ENCODE data around the gene AFAP1. TPM values are rescaled to one million over a fixed set of nuclear protein-coding genes. Genes with fewer than 3 reads are reported as not detected.

AFAP1 gene
- total and polyA plus RNA-seq, 2 of the 8 experiments (the other 6 are each of a cell fraction or from before 2014, with no cell fraction given), result 3.6 to 18.2 TPM

DNA sequence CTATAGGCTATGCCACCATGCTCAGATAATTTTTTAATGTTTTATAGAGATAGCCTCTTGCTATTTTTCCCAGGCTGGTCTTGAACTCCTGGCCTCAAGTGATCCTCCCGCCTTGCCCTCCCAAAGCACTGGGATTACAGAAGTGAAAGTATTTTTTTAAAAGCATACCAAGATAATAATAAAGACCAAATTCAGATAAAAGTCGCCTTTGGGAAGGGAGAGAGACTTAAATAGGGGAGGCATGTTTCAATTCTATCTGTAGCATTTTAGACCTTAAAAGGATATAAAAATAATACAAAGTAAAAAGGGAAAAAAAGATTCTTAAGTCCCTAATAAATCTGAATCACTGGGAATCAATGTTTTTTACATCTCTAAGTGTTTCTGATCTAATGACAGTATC, 108.9 kb downstream of the AFAP1 start (continued):
- TF ChIP-seq, protein P1, sequence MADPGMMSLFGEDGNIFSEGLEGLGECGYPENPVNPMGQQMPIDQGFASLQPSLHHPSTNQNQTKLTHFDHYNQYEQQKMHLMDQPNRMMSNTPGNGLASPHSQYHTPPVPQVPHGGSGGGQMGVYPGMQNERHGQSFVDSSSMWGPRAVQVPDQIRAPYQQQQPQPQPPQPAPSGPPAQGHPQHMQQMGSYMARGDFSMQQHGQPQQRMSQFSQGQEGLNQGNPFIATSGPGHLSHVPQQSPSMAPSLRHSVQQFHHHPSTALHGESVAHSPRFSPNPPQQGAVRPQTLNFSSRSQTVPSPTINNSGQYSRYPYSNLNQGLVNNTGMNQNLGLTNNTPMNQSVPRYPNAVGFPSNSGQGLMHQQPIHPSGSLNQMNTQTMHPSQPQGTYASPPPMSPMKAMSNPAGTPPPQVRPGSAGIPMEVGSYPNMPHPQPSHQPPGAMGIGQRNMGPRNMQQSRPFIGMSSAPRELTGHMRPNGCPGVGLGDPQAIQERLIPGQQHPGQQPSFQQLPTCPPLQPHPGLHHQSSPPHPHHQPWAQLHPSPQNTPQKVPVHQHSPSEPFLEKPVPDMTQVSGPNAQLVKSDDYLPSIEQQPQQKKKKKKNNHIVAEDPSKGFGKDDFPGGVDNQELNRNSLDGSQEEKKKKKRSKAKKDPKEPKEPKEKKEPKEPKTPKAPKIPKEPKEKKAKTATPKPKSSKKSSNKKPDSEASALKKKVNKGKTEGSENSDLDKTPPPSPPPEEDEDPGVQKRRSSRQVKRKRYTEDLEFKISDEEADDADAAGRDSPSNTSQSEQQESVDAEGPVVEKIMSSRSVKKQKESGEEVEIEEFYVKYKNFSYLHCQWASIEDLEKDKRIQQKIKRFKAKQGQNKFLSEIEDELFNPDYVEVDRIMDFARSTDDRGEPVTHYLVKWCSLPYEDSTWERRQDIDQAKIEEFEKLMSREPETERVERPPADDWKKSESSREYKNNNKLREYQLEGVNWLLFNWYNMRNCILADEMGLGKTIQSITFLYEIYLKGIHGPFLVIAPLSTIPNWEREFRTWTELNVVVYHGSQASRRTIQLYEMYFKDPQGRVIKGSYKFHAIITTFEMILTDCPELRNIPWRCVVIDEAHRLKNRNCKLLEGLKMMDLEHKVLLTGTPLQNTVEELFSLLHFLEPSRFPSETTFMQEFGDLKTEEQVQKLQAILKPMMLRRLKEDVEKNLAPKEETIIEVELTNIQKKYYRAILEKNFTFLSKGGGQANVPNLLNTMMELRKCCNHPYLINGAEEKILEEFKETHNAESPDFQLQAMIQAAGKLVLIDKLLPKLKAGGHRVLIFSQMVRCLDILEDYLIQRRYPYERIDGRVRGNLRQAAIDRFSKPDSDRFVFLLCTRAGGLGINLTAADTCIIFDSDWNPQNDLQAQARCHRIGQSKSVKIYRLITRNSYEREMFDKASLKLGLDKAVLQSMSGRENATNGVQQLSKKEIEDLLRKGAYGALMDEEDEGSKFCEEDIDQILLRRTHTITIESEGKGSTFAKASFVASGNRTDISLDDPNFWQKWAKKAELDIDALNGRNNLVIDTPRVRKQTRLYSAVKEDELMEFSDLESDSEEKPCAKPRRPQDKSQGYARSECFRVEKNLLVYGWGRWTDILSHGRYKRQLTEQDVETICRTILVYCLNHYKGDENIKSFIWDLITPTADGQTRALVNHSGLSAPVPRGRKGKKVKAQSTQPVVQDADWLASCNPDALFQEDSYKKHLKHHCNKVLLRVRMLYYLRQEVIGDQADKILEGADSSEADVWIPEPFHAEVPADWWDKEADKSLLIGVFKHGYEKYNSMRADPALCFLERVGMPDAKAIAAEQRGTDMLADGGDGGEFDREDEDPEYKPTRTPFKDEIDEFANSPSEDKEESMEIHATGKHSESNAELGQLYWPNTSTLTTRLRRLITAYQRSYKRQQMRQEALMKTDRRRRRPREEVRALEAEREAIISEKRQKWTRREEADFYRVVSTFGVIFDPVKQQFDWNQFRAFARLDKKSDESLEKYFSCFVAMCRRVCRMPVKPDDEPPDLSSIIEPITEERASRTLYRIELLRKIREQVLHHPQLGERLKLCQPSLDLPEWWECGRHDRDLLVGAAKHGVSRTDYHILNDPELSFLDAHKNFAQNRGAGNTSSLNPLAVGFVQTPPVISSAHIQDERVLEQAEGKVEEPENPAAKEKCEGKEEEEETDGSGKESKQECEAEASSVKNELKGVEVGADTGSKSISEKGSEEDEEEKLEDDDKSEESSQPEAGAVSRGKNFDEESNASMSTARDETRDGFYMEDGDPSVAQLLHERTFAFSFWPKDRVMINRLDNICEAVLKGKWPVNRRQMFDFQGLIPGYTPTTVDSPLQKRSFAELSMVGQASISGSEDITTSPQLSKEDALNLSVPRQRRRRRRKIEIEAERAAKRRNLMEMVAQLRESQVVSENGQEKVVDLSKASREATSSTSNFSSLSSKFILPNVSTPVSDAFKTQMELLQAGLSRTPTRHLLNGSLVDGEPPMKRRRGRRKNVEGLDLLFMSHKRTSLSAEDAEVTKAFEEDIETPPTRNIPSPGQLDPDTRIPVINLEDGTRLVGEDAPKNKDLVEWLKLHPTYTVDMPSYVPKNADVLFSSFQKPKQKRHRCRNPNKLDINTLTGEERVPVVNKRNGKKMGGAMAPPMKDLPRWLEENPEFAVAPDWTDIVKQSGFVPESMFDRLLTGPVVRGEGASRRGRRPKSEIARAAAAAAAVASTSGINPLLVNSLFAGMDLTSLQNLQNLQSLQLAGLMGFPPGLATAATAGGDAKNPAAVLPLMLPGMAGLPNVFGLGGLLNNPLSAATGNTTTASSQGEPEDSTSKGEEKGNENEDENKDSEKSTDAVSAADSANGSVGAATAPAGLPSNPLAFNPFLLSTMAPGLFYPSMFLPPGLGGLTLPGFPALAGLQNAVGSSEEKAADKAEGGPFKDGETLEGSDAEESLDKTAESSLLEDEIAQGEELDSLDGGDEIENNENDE (IDR thresholded peaks at IDR 0.05; ENCODE audit: insufficient replicate concordance, low read length), result no peak
- TF ChIP-seq SIN3A (conservative IDR thresholded peaks at IDR 0.05 in 1 of 2, IDR thresholded peaks at IDR 0.05 in 1 of 2; ENCODE audit: low read depth in 1 of 2, low read length in 2 of 2) (no peak), ASH2L (IDR thresholded peaks at IDR 0.05; ENCODE audit: low read length) (no peak), HDAC6 (IDR thresholded peaks at IDR 0.05; ENCODE audit: low read depth, low read length) (no peak), RBBP5 (IDR thresholded peaks at IDR 0.05; ENCODE audit: borderline replicate concordance, low read depth, low read length) (no peak), JUN (IDR thresholded peaks at IDR 0.05; ENCODE audit: low read depth, low read length) (no peak), NRF1 (IDR thresholded peaks at IDR 0.05; ENCODE audit: low read depth, low read length) (no peak), SIRT6 (IDR thresholded peaks at IDR 0.05; ENCODE audit: low read length) (no peak), CREB1 (IDR thresholded peaks at IDR 0.05) (no peak)
- TF ChIP-seq, protein P2, sequence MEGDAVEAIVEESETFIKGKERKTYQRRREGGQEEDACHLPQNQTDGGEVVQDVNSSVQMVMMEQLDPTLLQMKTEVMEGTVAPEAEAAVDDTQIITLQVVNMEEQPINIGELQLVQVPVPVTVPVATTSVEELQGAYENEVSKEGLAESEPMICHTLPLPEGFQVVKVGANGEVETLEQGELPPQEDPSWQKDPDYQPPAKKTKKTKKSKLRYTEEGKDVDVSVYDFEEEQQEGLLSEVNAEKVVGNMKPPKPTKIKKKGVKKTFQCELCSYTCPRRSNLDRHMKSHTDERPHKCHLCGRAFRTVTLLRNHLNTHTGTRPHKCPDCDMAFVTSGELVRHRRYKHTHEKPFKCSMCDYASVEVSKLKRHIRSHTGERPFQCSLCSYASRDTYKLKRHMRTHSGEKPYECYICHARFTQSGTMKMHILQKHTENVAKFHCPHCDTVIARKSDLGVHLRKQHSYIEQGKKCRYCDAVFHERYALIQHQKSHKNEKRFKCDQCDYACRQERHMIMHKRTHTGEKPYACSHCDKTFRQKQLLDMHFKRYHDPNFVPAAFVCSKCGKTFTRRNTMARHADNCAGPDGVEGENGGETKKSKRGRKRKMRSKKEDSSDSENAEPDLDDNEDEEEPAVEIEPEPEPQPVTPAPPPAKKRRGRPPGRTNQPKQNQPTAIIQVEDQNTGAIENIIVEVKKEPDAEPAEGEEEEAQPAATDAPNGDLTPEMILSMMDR (IDR thresholded peaks at IDR 0.05; ENCODE audit: control extremely low read depth in 1 of 3, insufficient read depth in 1 of 3, low read depth in 1 of 3, low read length in 3 of 3), result no peak

Measured in H1 (cell line).